Psoas muscle (tissue), 8 donors: Measurements from ENCODE around the gene MAGI2. TPM values are rescaled to one million over a fixed set of nuclear protein-coding genes. Genes with fewer than 3 reads are reported as not detected.

Experiments
- ATAC-seq, 4 donors: fragments of 200-7000 bp; cut with Tn5 transposase; one replicate each; pipeline ENCODE4 v1.9.1; 2020; ENCODE audit warnings: moderate library complexity in 3 of 4, mild to moderate bottlenecking in 2 of 4
- DNase-seq, 2 donors: peaks; one replicate each; pipeline ENCODE4 v3.0.0-alpha.2; 2020
- H3K27ac ChIP-seq: fragments of 200-600 bp; one replicate; pipeline ENCODE4 v1.8.0; 2022
- H3K27me3 ChIP-seq, 3 donors: fragments of 200-600 bp in 1 of 3; one replicate each; pipeline versions ENCODE4 v1.6.1 to v1.8.0; 2013 to 2022; ENCODE audit warnings: low read length in 2 of 3, mild to moderate bottlenecking in 2 of 3, moderate library complexity in 1 of 3; ENCODE audit not compliant: insufficient read depth in 3 of 3
- H3K36me3 ChIP-seq, 2 donors: fragments of 200-600 bp in 1 of 2; one replicate each; pipeline versions ENCODE4 v1.6.1 to v1.8.0; 2013 to 2022; ENCODE audit warnings: low read depth in 1 of 2, mild to moderate bottlenecking in 1 of 2, moderate library complexity in 1 of 2; ENCODE audit not compliant: insufficient read depth in 1 of 2
- H3K4me1 ChIP-seq: fragments of 200-600 bp; one replicate; pipeline ENCODE4 v1.8.0; 2022
- H3K4me3 ChIP-seq: fragments of 200-600 bp; one replicate; pipeline ENCODE4 v1.8.0; 2022; ENCODE audit warnings: mild to moderate bottlenecking
- H3K9me3 ChIP-seq: fragments of 200-600 bp; one replicate; pipeline ENCODE4 v1.8.0; 2022
- WGBS, 3 donors: extraction: QIAGEN DNeasy Blood & Tissue Kit; methylation state at CpG; one replicate each; pipeline versions ENCODE4 v1.1.6 to v1.1.7; 2013; 5-methylcytosine and 5-hydroxymethylcytosine counted together
- intact Hi-C, 2 donors: fragments of 100-400 bp; cut with DNase I; formaldehyde crosslinking; loops; one replicate each; pipeline versions ENCODE4 v1.11.0 to v1.14.2; 2022
- polyA plus RNA-seq, 3 donors: library from polyadenylated mRNA; stranded (reverse); fragments of 200-250 nt; gene quantifications; one replicate each; pipeline ENCODE4 v1.2.3, GENCODE V29; 2013
- total RNA-seq, 4 donors: library from RNA; stranded (reverse); fragmentation: NEBNext Ultra II Directional in 2 of 4; extraction: Animal tissue kit (Norgen Biotek cat#: 25700) in 2 of 4; gene quantifications; one replicate each; pipeline versions ENCODE4 v1.2.1 to v1.2.4, GENCODE V29; 2021 to 2023
- TF ChIP-seq, protein P1 (sequence below): fragments of 200-600 bp; IDR thresholded peaks from one replicate; pipeline ENCODE4 v1.8.0; 2022; ENCODE audit warnings: antibody characterized with exemption
- donor health status: healthy with polysubstance abuse.
- donor health status: DM: no; HTN: no; CAD: no; lungs with moderate emphysema.
- donor health status: Bipolar disorder and iron deficiency.
- donor health status: healthy.
- donor health status: DM: yes; HTN: yes; CAD: no.
- donor health status: DM: no; HTN: no; CAD: no.
- donor health status: DM: no; HTN: no; CAD: no.
- donor health status: DM: yes; HTN: yes; CAD: no.

Gene MAGI2
- total and polyA plus RNA-seq, 7 donors: 0.46 to 2.5 (median 1.4) TPM

DNA sequence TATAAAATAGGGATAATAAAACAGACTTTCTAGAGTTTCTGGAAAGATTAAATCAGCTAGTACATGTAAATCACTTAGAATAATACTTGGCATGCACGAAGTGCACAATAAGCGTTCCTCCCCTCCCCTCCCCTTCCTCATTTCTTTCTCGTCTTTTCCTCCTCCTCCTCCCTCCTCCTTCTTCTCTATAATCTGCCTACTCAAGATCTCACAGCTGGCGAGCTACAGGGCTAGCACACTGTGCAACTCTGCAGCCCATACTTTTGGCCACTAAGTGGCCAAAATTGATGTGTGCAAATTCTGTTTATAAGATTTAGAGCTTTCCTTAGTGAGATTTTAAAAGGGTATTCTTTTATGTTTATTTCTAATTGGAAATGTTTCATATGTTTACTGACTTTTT, 1089.6 kb downstream of the MAGI2 start:
- no peak overlapping the region for H3K4me3 ChIP-seq
- no peak overlapping the region for H3K27ac ChIP-seq
- ATAC-seq (no peak), DNase-seq (no peak)
- intact Hi-C loops: no loop called here
- H3K4me1 ChIP-seq: no peaks in the 10 kb centered on the region
- H3K36me3 ChIP-seq: no peaks in the 10 kb centered on the region
- H3K9me3 ChIP-seq: no peaks in the 10 kb centered on the region
- WGBS, 3 donors: 40 to 56% (median 51%) methylated on average over 4 of the region's 4 CpGs
- H3K27me3 ChIP-seq: no peaks in the 10 kb centered on the region
- TF ChIP-seq, protein P1, sequence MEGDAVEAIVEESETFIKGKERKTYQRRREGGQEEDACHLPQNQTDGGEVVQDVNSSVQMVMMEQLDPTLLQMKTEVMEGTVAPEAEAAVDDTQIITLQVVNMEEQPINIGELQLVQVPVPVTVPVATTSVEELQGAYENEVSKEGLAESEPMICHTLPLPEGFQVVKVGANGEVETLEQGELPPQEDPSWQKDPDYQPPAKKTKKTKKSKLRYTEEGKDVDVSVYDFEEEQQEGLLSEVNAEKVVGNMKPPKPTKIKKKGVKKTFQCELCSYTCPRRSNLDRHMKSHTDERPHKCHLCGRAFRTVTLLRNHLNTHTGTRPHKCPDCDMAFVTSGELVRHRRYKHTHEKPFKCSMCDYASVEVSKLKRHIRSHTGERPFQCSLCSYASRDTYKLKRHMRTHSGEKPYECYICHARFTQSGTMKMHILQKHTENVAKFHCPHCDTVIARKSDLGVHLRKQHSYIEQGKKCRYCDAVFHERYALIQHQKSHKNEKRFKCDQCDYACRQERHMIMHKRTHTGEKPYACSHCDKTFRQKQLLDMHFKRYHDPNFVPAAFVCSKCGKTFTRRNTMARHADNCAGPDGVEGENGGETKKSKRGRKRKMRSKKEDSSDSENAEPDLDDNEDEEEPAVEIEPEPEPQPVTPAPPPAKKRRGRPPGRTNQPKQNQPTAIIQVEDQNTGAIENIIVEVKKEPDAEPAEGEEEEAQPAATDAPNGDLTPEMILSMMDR: no peak

DNA sequence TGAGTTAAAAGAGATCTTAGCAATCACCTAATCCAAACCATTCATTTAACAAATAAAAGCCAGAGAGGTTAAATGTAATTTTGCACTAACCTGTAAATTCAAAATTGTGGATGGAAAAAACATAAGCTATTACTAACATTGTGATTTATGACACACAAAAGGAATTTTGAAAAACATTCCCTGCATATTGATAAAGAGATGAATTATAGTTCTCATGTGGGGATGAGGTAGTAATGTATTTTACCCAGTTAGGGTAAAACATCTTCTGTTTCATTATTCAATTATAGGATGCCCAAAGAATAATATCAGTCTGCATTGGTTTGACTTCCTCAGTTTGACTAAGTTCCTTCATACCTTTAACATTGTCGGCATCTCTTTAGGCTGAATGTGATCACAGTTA, 1093.6 kb downstream of the MAGI2 start:
- Histone ChIP-seq H3K9me3 (no peaks in the 10 kb centered on the region), H3K4me3 (no peak overlapping the region), H3K4me1 (no peaks in the 10 kb centered on the region), H3K27ac (no peak overlapping the region), H3K27me3 (no peaks in the 10 kb centered on the region), H3K36me3 (no peaks in the 10 kb centered on the region)
- no peak for ATAC-seq
- 86 to 100% (median 99%) methylated on average over 1 of the region's 1 CpG for WGBS, 3 donors
- intact Hi-C loops: no loop called here
- TF ChIP-seq, protein P1: no peak
- no peak for DNase-seq

DNA sequence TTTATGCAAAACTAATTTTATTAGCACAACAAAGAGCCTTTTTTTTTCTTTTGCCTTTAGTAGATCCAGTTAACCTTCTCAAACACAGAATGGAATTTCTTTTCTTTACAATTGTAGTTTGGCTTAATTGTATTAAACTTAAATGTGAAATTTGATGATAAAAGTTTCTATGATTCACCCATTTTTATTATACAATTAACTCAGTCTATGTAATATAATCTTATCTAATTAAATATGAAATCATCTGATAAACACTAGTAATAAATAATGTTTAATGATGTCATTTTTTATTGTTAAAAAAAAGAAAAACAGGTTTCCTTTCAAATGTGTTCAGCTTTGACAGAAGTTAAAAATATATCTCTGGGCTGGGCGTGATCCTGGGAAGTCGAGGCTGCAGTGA, 1095.8 kb downstream of the MAGI2 start:
- H3K27me3 ChIP-seq: no peaks in the 10 kb centered on the region
- no peaks in the 10 kb centered on the region for H3K36me3 ChIP-seq
- no peaks in the 10 kb centered on the region for H3K9me3 ChIP-seq
- no peak for DNase-seq
- no peak overlapping the region for H3K4me3 ChIP-seq
- TF ChIP-seq, protein P1: no peak
- WGBS, 3 donors: 88 to 94% (median 91%) methylated on average over 2 of the region's 2 CpGs
- no peak overlapping the region for H3K27ac ChIP-seq
- no peak for ATAC-seq
- intact Hi-C loops: no loop called here
- H3K4me1 ChIP-seq: no peaks in the 10 kb centered on the region

DNA sequence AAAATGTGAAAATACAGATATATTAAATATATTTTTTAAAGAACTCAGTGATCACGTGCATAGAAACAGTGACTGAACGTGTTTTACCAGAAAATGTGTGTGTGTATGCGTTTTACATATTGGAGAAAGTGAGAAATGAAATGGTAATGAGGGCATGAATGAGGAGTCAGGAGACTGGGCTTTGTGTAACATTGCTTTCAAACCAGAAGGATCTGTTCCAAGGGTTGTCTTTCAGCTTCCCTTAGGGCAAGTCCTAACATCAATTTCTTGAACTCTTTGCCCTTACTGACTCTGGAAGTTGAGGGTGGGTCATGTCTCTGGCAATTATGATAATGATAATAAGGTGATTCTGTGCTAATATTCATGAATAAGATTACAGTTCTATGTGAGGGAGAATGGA, 1097.6 kb downstream of the MAGI2 start:
- H3K4me1 ChIP-seq: no peaks in the 10 kb centered on the region
- WGBS, 3 donors: 85 to 91% (median 88%) methylated on average over 3 of the region's 3 CpGs
- H3K27me3 ChIP-seq: no peaks in the 10 kb centered on the region
- H3K9me3 ChIP-seq: no peaks in the 10 kb centered on the region
- H3K36me3 ChIP-seq: no peaks in the 10 kb centered on the region
- ATAC-seq (no peak), DNase-seq (no peak)
- no peak overlapping the region for H3K27ac ChIP-seq
- no peak overlapping the region for H3K4me3 ChIP-seq
- TF ChIP-seq, protein P1: no peak
- intact Hi-C loops: no loop called here

DNA sequence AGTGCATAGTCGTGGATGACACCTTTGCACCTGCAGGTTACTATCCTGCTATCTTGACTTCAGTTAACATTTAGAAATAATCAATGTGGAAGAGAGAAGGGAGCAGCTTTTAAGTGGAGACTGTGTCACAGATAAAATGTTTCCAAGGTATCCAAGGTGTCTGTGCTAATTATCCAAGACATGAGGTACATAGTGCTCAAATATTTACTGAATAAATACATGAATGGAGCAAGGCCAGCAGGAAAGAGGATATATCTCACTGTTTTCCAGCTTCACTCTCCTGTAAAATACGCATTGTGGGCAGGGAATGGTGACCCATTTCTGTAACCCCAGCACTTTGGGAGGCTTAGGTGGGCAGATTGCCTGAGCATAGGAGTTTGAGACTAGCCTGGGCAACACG, 1102.5 kb downstream of the MAGI2 start:
- Histone ChIP-seq H3K27me3 (no peaks in the 10 kb centered on the region), H3K36me3 (no peaks in the 10 kb centered on the region), H3K9me3 (no peaks in the 10 kb centered on the region), H3K4me1 (peaks cover 5% of the 10 kb centered on the region), H3K4me3 (no peak overlapping the region), H3K27ac (no peak overlapping the region)
- DNase-seq (no peak), ATAC-seq (no peak)
- TF ChIP-seq, protein P1: no peak
- intact Hi-C loops: no loop called here
- WGBS, 3 donors: 73 to 76% (median 75%) methylated on average over 3 of the region's 3 CpGs
